PC-3 (cell line): ENCODE results near the gene MED22. TPM values are rescaled to one million over a fixed set of nuclear protein-coding genes. Genes with fewer than 3 reads are reported as not detected.

Experiments
- ATAC-seq: fragments of 200-7000 bp; cut with Tn5 transposase; 2 replicates; pipeline ENCODE4 v1.9.1; 2020; ENCODE audit warnings: mild to moderate bottlenecking, moderate library complexity
- BruUV-seq: library from RNA; stranded (reverse); fragments of 400-500 nt; replicated peaks from 2 replicates; lab custom pipeline; 2021; lab: Mats Ljungman, UMichigan
- CTCF ChIA-PET: fragments of 300-600 bp; sonication (Branson Sonifier 250); formaldehyde crosslinking; loops from one replicate; lab custom pipeline; 2022; ENCODE audit warnings: antibody characterized with exemption; lab: Charles Lee
- POLR2A ChIA-PET: fragments of 300-600 bp; sonication (Branson Sonifier 250); formaldehyde crosslinking; loops from one replicate; lab custom pipeline; 2022; ENCODE audit warnings: antibody characterized with exemption; ENCODE audit not compliant: unreplicated experiment; lab: Charles Lee
- DNase-seq: peaks from one replicate; pipeline ENCODE4 v3.0.0-alpha.2; 2015
- H2AFZ ChIP-seq: fragments of 300-600 bp; sonication (generic); 2 replicates; pipeline ENCODE4 v1.6.0; 2016; ENCODE audit warnings: antibody characterized with exemption, low read length
- H3F3A ChIP-seq: fragments of 300-600 bp; sonication (generic); one replicate; pipeline ENCODE4 v1.6.0; 2017; ENCODE audit warnings: antibody characterized with exemption, low read length, control low read depth, mild to moderate bottlenecking; ENCODE audit not compliant: unreplicated experiment
- H3K27ac ChIP-seq: fragments of 300-600 bp; sonication (generic); 2 replicates; pipeline ENCODE4 v1.5.1; 2016; ENCODE audit warnings: mild to moderate bottlenecking, low read length
- H3K27me3 ChIP-seq: fragments of 300-600 bp; sonication (generic); 2 replicates; pipeline ENCODE4 v1.6.1; 2016; ENCODE audit warnings: low read length, mixed read lengths
- H3K36me3 ChIP-seq: fragments of 300-600 bp; sonication (generic); 2 replicates; pipeline ENCODE4 v1.6.1; 2016; ENCODE audit warnings: low read depth, mixed run types, low read length, mixed read lengths
- H3K4me1 ChIP-seq: fragments of 300-600 bp; sonication (generic); 2 replicates; pipeline ENCODE4 v1.5.1; 2016; ENCODE audit warnings: low read length; ENCODE audit not compliant: insufficient read depth
- H3K4me2 ChIP-seq: fragments of 300-600 bp; sonication (generic); 2 replicates; pipeline ENCODE4 v1.6.0; 2016; ENCODE audit warnings: low read length
- H3K4me3 ChIP-seq: fragments of 300-600 bp; sonication (generic); 2 replicates; pipeline ENCODE4 v1.5.1; 2016; ENCODE audit warnings: mild to moderate bottlenecking, low read length, mixed read lengths
- H3K79me2 ChIP-seq: fragments of 300-600 bp; sonication (generic); 2 replicates; pipeline ENCODE4 v1.6.1; 2017; ENCODE audit warnings: low read length, mixed read lengths
- H3K9ac ChIP-seq: fragments of 300-600 bp; sonication (generic); 2 replicates; pipeline ENCODE4 v1.6.0; 2016; ENCODE audit warnings: mild to moderate bottlenecking, low read length
- H3K9me2 ChIP-seq: fragments of 300-600 bp; sonication (generic); replicated peaks from 2 replicates; pipeline ENCODE4 v1.6.1; 2016; ENCODE audit warnings: mixed run types, low read length, mixed read lengths
- H3K9me3 ChIP-seq: fragments of 300-600 bp; sonication (generic); 2 replicates; pipeline ENCODE4 v1.6.1; 2016; ENCODE audit warnings: low read length, mixed read lengths
- H4K20me1 ChIP-seq: fragments of 300-600 bp; sonication (generic); 2 replicates; pipeline ENCODE4 v1.6.1; 2016; ENCODE audit warnings: low read length, mixed read lengths
- EZH2 ChIP-seq: fragments of 300-600 bp; sonication (generic); IDR thresholded peaks from one replicate; pipeline ENCODE4 v1.6.1; 2017; ENCODE audit warnings: antibody characterized with exemption, mild to moderate bottlenecking, low read length; ENCODE audit not compliant: unreplicated experiment
- EZH2phosphoT487 ChIP-seq: fragments of 300-600 bp; sonication (generic); IDR thresholded peaks from 2 replicates; pipeline ENCODE4 v1.6.1; 2018; ENCODE audit warnings: mild to moderate bottlenecking, antibody characterized with exemption, low read length, borderline replicate concordance
- intact Hi-C: fragments of 100-400 bp; cut with micrococcal nuclease; formaldehyde crosslinking; loops from 2 replicates; pipeline ENCODE4 v1.9.0; 2023
- total RNA-seq: library from RNA; depleted of rRNA; stranded (reverse); fragments of >200 nt; gene quantifications from 2 replicates; pipeline ENCODE4 v1.2.3, GENCODE V29; 2014
- TF ChIP-seq, protein P1 (sequence below): fragments of 300-600 bp; sonication (generic); conservative IDR thresholded peaks from 2 replicates; pipeline ENCODE4 v1.5.1; 2017; ENCODE audit warnings: antibody characterized with exemption, low read depth, mild to moderate bottlenecking, low read length

Gene MED22
- total RNA-seq, 1 experiment from 2014 or later = 20.5 TPM

DNA sequence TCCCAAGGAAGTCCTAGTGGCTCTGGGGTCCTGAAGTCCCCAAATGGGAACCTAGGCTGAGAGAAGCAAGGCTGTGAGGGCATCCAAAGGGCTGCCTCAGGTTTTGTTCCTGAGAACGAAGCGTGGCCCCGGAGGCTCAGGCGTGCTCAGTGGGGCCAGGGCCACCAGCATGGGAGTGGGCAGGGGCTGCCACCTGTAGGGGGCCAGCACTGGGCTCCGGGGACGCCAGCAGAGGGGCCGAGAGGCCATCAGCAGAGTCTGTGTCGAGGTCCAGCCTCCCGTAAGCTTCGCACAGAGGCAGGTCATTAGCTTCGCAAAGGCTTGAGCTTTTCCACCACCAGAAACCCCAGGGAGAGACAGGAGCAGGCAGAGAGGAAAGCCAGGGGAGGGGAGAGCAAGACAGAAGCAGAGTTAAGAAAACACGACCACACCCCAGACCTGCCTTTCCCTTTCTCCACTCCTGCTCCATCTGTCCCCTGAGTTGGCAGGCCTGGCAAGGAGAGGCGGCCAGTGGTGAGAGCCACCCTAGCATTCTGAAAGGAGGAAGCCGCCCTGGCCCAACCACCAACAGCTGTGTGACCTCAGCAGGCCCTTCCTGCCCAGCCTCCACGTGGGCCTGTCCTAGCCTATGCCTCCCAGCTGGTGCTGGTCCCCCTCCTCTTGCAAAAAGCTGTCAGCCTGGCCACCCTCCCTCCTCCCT lies 6.4 kb downstream of the MED22 start:
- Histone ChIP-seq H3K9me3 (no peaks in the 10 kb centered on the region), H3K4me3 (no peak overlapping the region), H3K9ac (no peak overlapping the region), H3K27ac (no peak overlapping the region), H3K4me1 (peaks cover 4% of the 10 kb centered on the region), H3K9me2 (no peaks in the 10 kb centered on the region), H3K27me3 (no peaks in the 10 kb centered on the region), H3K4me2 (no peak overlapping the region), H4K20me1 (no peaks in the 10 kb centered on the region), H3K36me3 (no peaks in the 10 kb centered on the region; the same call in 1 of the 2 replicates), H2AFZ (no peak overlapping the region), H3F3A (no peaks in the 10 kb centered on the region), H3K79me2 (peaks cover 11% of the 10 kb centered on the region)
- TF ChIP-seq, protein P1, sequence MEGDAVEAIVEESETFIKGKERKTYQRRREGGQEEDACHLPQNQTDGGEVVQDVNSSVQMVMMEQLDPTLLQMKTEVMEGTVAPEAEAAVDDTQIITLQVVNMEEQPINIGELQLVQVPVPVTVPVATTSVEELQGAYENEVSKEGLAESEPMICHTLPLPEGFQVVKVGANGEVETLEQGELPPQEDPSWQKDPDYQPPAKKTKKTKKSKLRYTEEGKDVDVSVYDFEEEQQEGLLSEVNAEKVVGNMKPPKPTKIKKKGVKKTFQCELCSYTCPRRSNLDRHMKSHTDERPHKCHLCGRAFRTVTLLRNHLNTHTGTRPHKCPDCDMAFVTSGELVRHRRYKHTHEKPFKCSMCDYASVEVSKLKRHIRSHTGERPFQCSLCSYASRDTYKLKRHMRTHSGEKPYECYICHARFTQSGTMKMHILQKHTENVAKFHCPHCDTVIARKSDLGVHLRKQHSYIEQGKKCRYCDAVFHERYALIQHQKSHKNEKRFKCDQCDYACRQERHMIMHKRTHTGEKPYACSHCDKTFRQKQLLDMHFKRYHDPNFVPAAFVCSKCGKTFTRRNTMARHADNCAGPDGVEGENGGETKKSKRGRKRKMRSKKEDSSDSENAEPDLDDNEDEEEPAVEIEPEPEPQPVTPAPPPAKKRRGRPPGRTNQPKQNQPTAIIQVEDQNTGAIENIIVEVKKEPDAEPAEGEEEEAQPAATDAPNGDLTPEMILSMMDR = no peak
- no peak for TF ChIP-seq EZH2
- TF ChIP-seq EZH2phosphoT487 = no peak
- DNase-seq (no peak), ATAC-seq (no peak)
- ChIA-PET POLR2A (no interaction called here), CTCF (no interaction called here)
- intact Hi-C loops = no loop called here
- no TSS peak for BruUV-seq

DNA sequence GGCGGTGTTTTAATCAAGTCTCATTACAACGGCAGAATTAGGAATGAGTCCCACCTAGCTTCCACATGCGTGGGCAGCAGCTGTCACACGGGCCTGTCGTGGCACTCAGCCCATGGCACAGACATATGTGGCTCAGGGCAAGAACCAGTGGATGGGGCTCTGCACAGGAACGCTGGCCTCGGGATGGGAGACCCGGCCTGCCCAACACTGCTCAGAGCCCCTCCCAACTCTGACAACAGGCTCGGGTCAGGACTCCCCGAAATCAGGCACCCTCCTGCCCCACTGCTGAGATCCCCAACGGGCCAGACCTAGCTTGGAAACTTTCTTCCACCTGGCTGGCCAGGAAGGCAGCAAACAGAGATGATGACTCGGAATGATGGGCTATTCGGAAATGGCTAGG lies 7.0 kb downstream of the MED22 start:
- no peaks in the 10 kb centered on the region for H3F3A ChIP-seq
- ChIA-PET POLR2A (no interaction called here), CTCF (no interaction called here)
- no peaks in the 10 kb centered on the region for H4K20me1 ChIP-seq
- no peak overlapping the region for H2AFZ ChIP-seq
- H3K79me2 ChIP-seq = peaks cover 6% of the 10 kb centered on the region
- H3K9me3 ChIP-seq = no peaks in the 10 kb centered on the region
- no peak overlapping the region for H3K4me2 ChIP-seq
- no peak for TF ChIP-seq EZH2phosphoT487
- TF ChIP-seq EZH2 = no peak
- TF ChIP-seq, protein P1 = no peak
- intact Hi-C loops = no loop called here
- no peak overlapping the region for H3K27ac ChIP-seq
- DNase-seq (no peak), ATAC-seq (no peak)
- BruUV-seq = no TSS peak
- no peaks in the 10 kb centered on the region for H3K9me2 ChIP-seq
- H3K4me1 ChIP-seq = peaks cover 5% of the 10 kb centered on the region
- no peak overlapping the region for H3K9ac ChIP-seq
- no peaks in the 10 kb centered on the region; the same call in 1 of the 2 replicates for H3K36me3 ChIP-seq
- H3K27me3 ChIP-seq = no peaks in the 10 kb centered on the region
- H3K4me3 ChIP-seq = no peak overlapping the region

DNA sequence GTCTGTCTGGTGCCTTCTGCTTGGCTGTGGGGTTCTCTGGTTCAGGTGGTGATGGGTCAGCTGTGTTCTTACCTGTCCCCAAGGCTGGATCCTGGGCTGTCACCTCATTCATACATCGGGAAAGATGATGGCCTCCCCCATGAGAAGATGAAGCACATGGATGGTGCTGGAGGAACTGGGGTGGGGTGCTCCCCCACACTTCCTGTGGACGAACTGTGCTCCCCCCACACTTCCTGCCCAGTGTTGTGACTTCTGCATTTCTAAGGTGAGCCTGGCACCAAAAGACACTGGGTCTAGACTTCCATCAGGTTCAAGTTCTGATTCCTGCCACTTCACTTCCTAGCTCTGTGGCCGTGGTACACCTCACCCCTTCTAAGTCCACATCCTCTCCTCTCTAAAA lies 7.7 kb downstream of the MED22 start:
- ATAC-seq (no peak), DNase-seq (no peak)
- peaks cover 5% of the 10 kb centered on the region for H3K4me1 ChIP-seq
- H3K9me3 ChIP-seq = no peaks in the 10 kb centered on the region
- no peaks in the 10 kb centered on the region for H3K9me2 ChIP-seq
- H3K9ac ChIP-seq = no peak overlapping the region
- no peak overlapping the region for H2AFZ ChIP-seq
- H3K36me3 ChIP-seq = no peaks in the 10 kb centered on the region; the same call in 1 of the 2 replicates
- H3K79me2 ChIP-seq = peaks cover 8% of the 10 kb centered on the region
- no peaks in the 10 kb centered on the region for H3F3A ChIP-seq
- no peaks in the 10 kb centered on the region for H4K20me1 ChIP-seq
- H3K4me2 ChIP-seq = no peak overlapping the region
- no TSS peak for BruUV-seq
- TF ChIP-seq EZH2phosphoT487 (no peak), EZH2 (no peak)
- TF ChIP-seq, protein P1 = no peak
- H3K27me3 ChIP-seq = no peaks in the 10 kb centered on the region
- CTCF ChIA-PET = no interaction called here
- H3K27ac ChIP-seq = no peak overlapping the region
- POLR2A ChIA-PET = no interaction called here
- intact Hi-C loops = no loop called here
- H3K4me3 ChIP-seq = no peak overlapping the region
